Fibroblast of upper back skin (primary cell): ENCODE results near the gene MUC22.
"Not testable (repeated sequence)": the region's sequence is repeated elsewhere in the genome, so short reads cannot be mapped to it uniquely, and the experiment has no call there.

Source experiments
- DNase-seq: peaks from one replicate; pipeline ENCODE4 v3.0.0-alpha.2; 2013

The MUC22 gene

GRCh38 chr6:31010393-31011060 lies at the start of gene MUC22:
TSS of gene MUC22 (plus strand) at chr6:31010474. CDS start at chr6:31010707, 233 bp downstream.
- peak; percentile 61 for DNase-seq

- DNase-seq, result no peak
These were observed 49.2 kb upstream of the MUC22 start for GRCh38 chr6:30960907-30961673.

DNA sequence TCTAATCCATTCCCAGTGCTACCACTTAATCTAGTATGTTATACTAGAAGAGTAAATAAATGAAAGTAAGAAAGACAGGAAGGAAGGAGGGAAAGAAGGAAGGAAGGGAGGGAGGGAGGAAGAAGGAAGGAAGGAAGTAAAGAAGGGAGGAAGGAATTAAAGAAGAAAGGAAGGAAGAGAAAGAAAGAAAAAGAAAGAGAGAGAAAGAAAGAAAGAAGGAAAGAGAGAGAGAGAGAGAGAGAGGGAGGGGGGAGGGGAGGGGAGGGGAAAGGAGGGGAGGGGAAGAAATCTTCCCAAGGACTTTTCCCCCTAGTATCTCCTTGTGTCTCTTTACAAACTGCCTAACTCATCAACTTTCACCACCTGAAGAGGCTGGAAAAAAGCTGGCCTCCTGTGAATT lies 47.6 kb upstream of the MUC22 start:
- no peak for DNase-seq

- peak; percentile 32 for DNase-seq
These were observed 46.6 kb upstream of the MUC22 start for GRCh38 chr6:30963641-30964040.

DNA sequence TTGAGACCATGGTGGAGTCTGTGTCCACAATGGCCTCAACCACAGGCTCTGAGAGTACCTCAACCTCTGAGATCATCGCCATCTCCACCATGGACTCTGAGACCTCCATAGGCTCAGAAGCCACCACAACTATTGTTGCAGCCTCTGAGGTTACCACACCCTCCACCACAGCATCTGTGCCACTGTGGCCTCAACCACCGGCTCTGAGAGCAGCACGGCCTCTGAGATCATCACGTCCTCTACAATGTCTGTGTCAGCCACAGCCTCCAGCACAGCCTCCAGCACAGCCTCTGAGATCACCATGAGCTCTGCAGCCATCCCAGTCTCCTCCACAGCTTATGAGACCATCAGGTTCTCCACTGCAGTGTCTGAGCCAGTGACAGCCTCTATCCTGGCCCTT lies 46.2 kb upstream of the MUC22 start:
- no peak for DNase-seq

DNA sequence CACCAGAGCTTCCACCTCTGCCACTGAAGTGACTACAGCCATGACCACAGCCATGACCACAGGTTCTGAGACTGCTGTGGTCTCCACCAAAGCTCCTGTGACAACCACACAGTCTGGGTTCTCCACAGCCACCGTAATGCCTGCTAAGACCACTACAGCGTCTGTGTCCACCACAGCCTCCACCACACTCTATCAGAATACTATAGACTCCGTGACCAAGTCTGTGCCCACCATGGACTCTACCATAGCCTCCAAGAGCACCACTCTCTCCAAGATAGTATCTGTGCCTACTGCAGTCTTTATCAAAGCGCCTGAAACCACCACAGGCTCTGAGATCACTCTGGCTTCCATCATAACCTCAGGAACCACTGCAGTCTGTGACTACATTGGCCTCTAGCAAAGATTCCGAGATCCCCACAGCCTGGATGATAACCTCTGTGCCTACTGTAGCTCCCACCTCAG lies 45.1 kb upstream of the MUC22 start:
- DNase-seq, result no peak

DNA sequence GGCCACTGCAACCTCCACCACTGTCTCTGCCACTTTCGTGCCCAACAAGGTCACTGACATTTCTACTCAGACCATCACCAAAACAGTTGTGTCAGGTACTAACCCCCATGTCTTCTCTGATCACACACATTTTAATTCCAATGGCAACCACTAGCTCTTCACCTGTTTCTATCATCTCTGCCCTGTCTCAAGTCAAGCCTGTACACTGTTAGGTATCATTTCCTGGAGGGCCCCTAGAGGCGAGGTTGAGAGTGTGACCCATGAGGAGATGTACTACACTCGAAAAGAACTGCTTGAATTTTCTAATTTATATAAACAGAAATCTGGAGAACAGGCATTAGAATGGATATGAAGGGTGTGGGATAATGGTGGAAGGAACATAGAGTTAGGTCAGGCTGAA lies 44.1 kb upstream of the MUC22 start:
- DNase-seq, result no peak

GRCh38 chr6:30969171-30969570 lies 41.1 kb upstream of the MUC22 start:
- not testable (repeated sequence) for DNase-seq

DNA sequence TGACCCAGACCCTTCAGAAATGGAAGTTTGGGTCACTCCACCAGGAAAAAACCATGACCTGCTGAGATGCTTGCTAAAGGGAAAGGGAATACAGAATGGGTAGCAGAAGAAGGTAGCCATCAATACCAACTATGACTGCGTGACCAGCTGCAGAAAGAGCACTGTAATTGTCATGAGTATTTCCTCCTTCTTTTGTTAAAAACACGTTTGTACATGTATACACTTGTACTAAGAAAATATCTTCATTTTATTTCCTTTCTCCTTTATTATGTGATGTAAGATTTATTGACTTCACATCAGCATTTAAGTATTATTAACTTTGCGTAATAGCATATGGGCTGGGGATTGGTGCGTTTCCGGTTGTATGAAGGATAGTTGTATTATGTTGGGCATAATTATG lies 39.3 kb upstream of the MUC22 start:
- DNase-seq, result no peak

GRCh38 chr6:30972816-30973215 lies 37.5 kb upstream of the MUC22 start:
- DNase-seq, result no peak

DNA sequence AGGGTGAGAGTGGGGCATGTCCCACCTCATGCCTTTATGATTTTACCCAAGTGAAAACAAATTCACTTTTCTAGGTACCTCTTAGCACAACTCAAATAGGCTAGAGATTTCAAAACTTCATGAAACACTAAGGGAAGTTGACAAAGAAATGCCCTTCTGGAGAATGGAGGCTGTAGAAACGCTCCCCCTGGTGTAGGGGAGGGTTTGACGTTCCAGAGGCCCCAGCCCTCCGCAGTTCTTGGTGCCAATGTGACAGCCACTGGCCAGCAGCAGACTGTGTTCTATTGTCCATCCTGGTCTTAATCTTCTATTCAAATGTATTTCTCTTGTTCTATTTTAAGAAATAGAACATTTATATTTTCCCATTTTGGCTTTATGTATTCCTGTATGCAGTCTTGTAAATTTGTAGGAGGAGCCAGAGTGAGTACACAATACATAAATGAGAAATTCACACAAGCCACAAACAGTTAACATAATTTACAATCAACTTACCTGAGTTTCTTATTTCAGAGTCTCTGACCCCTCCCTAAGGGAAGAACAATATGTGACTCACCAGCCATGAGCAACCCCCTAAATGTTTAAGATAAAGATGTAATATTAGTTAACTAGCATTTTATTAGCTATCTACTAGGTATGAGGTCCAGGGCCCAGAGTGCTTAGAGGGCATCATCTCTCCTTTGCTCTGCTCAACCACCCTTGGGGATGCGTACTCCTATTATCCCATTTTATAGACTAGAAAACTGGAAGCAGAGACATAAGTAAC lies 35.6 kb upstream of the MUC22 start:
- no peak for DNase-seq

DNA sequence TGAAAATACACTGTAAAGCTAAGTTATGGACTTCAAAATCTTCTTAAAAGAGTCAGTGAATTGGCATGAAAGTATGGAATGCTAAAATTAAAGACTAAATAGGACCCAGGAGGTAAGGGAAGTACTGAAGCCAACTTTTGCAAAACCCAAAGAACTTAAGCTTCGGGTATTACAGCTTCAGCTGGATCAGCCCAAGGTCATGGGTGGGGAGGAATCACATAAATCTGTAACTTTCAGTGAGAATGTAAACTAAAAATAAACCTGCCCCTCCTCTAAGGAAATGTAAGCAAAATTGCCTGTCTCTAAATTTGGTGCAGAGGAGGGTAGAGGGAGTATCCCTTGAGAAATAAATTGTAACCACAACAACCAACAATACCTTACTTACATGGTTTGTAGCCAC lies 31.1 kb upstream of the MUC22 start:
- DNase-seq, result peak; percentile 50

DNA sequence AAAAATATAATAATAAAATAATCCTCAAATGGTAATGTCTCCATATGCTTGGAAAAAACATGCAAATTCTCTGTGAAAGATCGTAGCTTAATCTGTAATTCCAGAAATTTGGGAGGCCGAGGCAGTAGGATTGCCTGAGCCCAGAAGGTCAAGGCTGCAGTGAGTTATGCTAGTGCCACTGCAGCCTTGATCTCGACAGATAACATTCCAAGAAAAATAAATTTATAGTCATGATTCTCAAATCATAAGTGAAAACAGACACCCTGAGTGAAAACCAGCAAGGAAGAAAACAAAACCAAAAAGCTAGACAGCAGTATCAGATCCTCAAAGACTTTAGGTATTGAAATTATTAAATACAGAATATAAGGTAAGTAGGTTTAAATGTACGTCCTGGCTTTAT lies 30.6 kb upstream of the MUC22 start:
- DNase-seq, result no peak

DNA sequence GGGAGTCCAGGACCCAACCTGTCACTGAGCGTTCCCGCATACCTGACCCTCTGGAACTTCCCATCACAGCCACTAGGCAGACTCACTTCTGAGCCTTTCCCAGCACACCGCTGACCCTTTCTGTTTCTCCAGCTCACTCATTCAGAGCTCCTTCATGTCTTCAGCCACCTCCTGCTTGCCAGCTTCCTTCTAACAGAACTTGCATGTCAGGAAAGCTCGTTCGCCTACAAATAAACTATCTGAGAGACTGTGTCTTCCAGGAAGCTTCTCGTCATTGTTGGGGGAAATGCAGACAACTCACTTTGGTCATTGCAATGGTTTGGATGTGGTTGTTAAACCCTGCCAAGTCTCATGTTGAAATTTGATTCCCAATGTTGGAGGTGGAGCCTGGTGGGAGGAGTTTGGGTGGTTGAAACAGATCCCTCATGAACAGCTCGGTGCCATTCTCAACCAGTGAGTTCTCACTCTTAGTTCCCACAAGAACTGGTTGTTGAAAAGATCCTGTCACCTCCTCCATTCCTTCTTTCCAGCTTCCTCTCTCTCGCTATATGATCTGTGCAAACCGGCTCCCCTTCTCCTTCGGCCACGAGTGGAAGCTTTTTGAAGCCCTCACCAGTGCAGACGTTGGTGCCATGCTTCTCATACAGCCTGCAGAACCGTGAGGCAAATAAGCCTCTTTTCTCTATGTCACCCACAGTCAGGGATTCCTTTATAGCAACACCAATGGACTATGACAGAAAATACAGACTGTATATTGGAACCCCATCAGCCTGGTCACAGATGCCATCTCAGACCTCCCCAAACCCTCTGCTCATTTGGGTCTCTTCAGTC lies 28.1 kb upstream of the MUC22 start:
- DNase-seq, result peak; percentile 82

DNA sequence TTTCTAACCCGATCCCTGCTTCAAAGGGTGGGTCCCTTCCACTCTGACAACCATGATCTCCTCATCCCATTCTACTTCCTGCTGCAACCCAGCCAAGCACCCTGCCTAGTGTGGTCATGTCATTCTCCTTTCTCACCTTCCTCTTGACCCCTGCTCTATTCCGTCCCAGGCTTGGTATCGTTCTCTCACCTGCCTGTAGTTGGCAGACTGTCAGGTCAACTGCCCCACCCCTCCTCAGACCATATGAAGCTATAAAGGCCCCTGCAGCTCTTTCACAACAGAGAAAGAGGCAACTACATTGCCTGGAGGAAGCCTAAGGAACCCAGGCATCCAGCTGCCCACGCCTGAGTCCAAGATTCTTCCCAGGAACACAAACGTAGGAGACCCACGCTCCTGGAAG lies 26.8 kb upstream of the MUC22 start, which contains the start of gene MUC21:
Gene MUC21 (plus strand): TSS at position 280 of the 400 bp plus-strand sequence. CDS start 241 bp downstream, outside the sequence.
- DNase-seq, result no peak

DNA sequence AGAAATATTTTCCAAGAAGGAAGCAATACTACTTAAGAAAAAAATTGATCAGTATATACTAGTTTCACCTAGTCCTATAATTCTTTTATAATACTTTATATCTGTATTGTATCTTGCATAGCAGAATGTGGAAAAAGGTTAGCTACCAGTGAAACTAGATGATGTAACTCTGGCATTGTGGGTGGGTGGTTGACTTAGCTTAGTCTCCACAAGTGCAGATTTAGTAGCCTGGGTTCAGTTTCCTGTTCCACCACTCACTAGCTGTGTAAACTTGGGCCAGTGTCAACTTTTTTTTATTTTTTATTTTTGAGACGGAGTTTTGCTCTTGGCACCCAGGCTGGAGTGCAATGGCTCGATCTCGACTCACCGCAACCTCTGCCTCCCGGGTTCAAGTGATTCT lies 24.8 kb upstream of the MUC22 start:
- DNase-seq, result no peak

DNA sequence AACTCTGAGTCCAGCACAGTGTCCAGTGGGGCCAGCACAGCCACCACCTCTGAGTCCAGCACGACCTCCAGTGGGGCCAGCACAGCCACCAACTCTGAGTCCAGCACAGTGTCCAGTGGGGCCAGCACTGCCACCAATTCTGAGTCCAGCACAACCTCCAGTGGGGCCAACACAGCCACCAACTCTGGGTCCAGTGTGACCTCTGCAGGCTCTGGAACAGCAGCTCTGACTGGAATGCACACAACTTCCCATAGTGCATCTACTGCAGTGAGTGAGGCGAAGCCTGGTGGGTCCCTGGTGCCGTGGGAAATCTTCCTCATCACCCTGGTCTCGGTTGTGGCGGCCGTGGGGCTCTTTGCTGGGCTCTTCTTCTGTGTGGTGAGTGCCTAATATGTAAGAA lies 23.0 kb upstream of the MUC22 start:
- DNase-seq, result no peak

DNA sequence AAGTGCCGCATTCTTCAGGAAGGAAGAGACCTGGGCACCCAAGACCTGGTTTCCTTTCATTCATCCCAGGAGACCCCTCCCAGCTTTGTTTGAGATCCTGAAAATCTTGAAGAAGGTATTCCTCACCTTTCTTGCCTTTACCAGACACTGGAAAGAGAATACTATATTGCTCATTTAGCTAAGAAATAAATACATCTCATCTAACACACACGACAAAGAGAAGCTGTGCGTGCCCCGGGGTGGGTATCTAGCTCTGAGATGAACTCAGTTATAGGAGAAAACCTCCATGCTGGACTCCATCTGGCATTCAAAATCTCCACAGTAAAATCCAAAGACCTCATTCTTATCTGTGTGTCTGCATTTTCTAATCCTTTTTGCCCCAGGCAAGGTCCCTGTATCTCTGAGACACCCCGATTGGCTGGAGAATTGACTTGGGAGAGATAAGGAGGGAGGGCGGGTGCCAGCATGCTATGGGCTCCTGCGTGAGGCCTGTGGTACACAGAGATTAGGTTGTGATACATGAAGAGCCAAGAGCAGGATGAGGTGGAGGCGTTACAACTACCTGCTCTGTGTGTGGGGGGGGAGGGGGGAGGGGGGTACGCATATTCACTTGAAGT lies 22.0 kb upstream of the MUC22 start:
- DNase-seq, result no peak

- peak; percentile 16 for DNase-seq
These were observed 19.7 kb upstream of the MUC22 start for GRCh38 chr6:30990422-30991086.

GRCh38 chr6:30991891-30992290 lies 18.4 kb upstream of the MUC22 start:
- DNase-seq, result no peak

DNA sequence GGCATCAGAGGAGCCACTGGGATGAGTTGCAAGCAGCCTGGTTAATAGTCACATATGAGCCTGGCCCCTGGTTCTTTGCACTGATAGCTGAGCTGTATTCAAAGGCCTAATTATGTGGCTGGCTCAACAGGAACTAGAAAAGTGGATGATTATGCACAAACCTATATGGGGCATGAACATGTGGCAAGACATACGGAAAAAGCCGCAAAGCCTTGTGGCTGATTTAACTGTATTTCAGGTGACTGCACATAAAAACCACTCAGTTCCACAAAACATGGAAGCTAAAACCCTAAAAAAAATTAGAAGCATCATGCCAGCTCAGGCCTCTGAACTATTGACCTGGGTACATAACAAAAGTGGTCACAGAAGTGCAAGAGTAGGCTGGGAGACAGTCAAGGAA lies 13.0 kb upstream of the MUC22 start:
- no peak for DNase-seq

GRCh38 chr6:30998785-30999184 lies 11.5 kb upstream of the MUC22 start:
- DNase-seq, result no peak
